Measurements from ENCODE around the gene BDKRB2.

The BDKRB2 gene

DNA sequence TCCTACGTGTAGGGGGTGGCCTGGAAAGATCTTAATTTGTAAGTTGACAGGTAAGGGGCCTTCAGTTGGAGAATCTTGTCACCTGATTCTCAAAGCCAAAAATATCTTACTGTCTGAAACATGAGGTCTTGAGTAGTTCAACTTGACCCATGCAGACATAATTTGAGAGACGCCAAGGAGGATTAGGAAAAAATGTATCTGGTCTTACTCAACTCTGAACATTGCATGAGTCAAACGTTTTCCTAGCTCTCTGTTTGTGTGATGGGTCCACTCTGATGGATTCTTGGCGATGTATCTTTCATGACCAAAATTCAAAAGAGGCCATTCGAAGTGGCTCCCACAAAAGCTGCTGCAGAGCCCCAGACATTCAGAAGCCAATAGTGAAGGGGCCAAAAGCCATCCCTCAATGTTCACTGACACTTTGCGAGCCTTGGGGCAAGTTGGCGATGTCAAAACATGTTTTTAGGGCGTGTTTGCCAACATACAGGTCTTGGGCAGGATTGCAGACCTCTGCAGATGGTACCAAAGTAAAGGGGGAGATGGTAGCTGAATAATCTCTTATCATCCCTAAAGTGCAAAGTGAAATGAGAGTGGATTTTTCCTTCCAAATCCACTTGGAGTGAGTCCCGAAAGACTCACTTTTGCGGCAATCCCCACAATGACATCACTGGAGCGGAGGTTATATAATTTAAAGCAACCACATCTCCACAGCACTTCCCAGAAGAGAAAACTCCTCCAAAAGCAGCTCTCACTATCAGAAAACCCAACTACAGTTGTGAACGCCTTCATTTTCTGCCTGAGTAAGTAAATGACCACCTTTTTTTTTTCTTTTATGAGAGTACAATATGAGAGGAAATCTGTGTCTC, 51.1 kb downstream of the BDKRB2 start, which contains the start of gene BDKRB1:
Gene BDKRB1 (plus strand): TSS at position 710 of the 866 bp plus-strand sequence. CDS start 7,473 bp downstream, outside the sequence.
- FAIRE-seq: no peak

GRCh38 chr14:96256407-96256806, 51.8 kb downstream of the BDKRB2 start:
- no peak for FAIRE-seq

DNA sequence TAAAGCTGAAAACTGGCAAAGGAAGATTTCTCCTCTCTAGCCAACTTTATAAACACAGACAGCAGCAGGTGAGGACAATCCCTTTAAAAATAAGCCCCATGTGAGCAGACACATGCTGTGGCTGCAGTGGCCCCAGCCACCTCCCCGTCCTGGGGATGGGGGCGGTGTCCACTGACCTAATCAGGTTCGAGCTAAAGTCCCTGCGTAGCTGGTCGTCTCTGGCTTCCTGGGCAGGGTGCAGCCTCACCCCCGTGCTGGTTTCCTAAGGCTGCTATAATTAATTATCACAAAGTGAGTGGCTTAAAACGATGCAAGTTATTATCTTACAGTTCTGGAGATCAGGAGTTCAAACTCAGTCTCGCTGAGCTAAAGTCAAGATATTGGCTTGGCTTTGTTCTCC, 52.4 kb downstream of the BDKRB2 start:
- no peak for FAIRE-seq

GRCh38 chr14:96257900-96258299, 53.3 kb downstream of the BDKRB2 start:
- FAIRE-seq: no peak

DNA sequence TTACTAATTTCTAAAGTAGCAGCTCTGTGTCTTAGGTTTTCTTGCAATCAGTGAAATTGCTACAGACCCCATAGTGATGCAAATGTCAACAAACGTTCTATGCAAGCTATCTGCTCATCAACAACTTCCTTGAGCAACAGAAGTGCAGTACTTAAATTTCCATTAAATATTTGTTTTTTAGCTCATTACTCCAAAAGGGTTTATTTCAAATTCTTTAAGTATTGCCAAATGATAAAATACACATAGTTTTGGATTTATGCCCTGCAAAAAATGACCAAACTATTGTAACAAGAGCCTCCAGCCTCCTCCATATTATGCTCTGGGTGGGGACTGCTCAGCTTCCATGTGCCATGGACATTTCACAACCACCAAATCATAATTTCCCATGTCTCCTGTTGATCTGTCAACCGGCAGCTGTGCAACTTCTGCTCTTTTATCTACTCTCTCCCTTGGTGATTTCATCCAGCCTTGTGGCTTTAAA, 55.7 kb downstream of the BDKRB2 start:
- no peak for FAIRE-seq

DNA sequence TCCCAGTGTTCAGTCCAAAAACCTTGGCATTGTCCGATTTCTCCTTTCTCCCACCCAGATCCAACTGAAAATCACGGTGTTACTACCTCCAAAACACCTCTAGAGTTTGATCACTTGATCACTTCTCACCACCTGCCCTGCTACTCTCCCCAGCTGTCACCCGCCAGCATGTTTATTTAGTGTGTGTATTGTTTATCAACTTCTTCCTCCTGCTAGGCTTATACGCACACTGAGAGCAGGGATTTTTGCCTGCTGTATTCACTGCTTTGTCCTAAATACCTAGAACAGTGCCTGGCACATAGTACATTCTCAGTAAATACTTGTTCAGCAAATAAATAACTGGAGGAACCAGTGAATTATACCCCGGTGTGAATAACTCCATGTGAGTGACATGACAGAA, 56.4 kb downstream of the BDKRB2 start:
- FAIRE-seq: no peak

DNA sequence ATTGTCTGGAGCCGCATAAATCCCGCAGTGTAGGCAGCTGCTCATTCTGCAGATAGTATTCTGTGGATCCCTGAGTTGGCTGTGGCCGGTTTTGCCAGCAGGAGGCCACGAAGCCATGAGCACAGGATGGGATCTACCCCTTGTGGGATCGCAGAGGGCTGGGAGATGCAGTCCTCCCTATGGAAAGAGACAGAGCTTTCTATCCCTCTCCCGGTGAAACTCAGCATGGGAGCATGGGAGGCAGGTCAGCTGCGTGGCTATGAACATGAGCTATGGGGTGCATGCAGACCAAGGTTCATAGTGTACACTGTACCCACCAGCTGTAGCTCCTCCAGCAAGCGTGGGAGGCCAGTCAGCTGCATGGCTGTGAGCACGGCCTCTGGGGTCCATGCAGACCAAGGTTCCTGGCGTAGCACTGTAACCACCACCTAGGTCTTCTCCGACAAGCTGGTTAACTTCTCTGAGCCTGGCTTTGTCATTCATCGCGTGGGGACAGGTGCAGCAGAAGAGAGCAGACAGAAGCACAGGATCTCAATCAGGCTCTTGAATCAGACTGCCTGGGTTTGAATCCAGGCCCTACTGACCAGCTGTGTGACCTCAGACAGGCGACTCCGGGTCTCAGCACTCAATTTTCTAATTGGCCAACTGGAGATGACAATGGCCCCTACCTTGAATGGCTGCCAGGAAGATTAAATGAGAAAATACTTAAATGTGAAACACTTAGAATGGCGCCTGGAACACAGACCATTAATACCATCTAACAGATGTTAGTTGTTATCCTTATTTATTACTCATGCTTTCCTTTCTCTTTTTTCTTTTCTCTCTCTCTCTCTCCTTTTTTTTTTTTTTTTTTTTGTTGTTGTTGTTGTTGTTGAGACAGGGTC, 57.4 kb downstream of the BDKRB2 start:
- no peak for FAIRE-seq

GRCh38 chr14:96263347-96264199, 58.9 kb downstream of the BDKRB2 start:
- no peak for FAIRE-seq

- no peak for FAIRE-seq
These were observed 59.5 kb downstream of the BDKRB2 start for GRCh38 chr14:96264200-96264553.

GRCh38 chr14:96264853-96265252, 60.2 kb downstream of the BDKRB2 start:
- FAIRE-seq: no peak

DNA sequence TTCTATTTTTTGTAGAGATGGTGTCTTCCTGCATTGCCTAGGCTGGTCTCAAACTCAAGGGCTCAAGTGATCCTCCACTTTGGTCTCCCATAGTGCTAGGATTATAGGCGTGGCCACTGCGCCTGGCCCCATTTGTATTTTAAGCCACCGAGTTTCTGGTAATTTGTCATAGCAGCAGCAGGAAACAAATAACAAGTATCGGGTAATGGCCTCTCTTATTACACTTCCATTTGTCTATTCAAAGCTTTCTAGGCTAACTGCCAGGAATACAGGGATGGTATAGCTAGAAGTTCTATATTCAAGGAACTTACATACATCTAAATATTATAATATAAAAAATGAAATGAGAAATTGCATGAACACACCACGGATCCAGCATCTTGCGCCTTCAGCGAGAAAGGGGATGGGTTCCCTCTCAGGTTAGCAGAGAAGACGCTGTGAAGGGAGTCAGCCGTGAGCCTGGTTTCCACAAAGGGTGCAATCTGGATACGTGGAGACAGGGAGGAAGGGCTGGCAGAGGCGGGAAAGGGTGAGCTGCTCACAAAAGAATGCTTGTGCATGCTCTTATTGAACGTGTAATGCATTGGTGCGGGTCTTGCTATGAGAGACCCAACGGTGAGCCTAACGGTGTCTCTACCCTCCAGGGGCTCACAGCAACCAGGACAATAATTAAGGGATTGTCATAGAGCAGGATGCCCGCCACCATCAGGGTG, 60.9 kb downstream of the BDKRB2 start:
- FAIRE-seq: no peak

DNA sequence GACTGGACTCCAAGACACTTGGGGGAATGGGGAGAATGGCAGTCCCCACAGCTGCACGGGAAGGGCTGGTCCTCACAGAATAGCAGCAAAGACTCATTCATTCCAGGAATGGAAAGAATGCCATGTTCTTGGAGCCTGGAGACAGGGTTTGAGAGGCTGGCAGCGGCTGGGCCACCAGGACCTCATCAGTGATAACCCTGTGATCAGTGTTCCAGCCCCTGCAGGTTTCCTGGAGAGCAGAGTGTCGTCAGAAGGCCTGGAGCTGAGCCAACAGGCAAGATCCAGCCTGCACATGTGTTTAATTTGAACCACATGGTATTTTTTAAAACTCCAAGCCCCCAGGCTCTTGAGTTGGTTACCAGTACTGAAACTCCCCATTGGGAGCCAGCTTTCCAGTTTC, 62.7 kb downstream of the BDKRB2 start:
- no peak for FAIRE-seq

DNA sequence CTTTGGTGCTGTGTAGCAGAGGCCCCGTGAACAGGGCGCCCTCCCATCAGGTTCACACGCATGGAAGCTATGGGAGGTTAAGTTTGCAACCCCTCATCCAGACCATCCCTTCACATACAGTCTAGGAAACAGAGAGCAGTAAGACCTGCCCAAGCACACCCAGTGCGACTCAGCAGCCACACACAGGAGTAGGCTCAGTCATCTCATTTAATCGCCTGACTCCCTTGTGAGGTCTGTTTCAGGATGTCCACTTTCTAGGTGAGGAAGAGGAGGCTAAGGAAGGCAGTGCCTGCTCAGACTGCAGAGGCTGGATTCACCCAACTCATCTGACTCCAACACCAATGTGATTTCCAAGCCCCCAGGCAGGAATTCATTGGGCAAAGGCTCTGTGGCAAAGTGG, 63.3 kb downstream of the BDKRB2 start:
- no peak for FAIRE-seq

DNA sequence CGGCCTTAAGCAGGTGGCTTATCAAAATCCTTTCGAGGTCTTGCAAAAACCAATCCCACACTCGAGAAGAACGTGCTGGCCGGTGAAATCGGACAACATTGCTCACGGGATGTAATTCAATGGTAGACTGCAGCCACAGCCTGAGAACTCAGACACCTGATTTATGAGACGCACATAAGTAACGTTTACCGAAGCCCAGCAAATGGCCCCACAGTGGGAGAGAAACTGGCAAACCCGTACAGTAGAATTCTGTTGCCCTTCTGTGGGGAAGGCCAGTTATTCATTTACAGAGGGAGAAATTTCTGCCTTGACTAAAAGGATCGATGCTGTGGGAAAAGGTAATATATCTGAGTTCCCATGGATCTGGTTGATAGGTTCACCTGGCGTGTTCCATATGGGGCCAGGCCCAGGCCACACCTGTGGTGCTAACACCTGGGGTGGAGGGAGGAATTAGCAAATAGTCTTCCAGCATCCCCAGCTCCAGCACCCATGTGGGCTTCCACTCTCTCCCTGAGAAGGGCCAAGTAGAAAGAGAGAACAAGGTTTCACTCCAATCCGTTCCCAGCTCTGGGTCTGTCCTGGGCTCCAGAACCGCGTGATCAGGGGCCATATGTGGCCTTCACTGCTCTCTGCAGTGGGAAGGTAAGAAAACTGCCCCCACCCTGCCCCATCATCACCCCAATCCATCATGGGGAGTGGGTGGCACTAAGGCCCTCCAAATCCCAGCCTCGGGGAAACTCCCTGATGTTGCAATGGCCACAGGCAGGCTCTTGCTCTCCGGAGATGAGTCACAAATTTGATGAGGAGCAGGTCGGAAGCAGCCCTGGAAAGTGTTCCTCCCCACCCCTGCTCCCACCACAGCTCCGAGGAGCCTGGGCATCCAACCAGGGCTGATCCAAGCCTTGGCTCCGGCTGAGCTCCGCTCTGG, 64.1 kb downstream of the BDKRB2 start:
- FAIRE-seq: no peak

GRCh38 chr14:96269359-96269710, 64.7 kb downstream of the BDKRB2 start:
- FAIRE-seq: no peak

DNA sequence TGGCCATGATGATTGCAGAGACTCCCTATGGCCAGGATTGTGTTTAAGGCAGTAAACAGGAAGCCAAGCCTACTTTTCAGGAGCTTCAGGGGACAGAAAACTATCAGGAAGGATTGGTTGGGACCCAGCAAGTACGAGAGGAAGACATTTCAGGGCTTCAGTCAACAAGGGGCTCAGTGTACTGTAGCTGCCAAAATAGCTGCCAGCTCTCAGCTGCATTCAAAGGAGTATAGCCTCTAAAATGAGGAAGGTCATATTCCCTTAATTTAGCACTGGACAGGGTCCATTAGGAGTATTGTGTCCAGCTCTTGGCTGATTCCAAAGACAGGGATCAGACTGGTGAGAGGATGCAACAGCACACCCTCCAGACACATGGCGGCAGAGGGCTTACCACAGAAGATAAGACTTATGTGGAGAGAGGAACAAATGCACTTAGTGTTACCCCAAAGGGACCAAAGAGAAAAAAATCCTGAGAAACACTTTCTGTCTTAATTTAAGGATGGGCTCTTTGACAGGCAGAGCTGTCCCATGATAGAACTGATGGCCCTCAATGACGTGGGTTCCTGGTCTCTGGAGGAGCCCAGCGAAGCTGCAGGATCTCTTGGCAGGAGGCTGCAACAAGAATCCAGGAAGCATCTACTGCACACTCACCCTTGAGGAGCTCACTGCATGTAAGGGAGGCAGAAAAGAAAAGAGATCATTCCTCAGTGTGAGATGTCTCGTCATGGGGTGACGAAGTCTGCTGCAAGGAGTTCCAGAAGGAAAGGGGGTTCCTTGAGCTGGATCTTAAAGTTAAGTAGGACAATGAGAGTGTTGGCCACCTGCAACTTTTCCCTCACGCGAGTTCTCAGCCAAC, 66.2 kb downstream of the BDKRB2 start:
- no peak for FAIRE-seq

GRCh38 chr14:96271421-96271762, 66.8 kb downstream of the BDKRB2 start:
- FAIRE-seq: no peak

DNA sequence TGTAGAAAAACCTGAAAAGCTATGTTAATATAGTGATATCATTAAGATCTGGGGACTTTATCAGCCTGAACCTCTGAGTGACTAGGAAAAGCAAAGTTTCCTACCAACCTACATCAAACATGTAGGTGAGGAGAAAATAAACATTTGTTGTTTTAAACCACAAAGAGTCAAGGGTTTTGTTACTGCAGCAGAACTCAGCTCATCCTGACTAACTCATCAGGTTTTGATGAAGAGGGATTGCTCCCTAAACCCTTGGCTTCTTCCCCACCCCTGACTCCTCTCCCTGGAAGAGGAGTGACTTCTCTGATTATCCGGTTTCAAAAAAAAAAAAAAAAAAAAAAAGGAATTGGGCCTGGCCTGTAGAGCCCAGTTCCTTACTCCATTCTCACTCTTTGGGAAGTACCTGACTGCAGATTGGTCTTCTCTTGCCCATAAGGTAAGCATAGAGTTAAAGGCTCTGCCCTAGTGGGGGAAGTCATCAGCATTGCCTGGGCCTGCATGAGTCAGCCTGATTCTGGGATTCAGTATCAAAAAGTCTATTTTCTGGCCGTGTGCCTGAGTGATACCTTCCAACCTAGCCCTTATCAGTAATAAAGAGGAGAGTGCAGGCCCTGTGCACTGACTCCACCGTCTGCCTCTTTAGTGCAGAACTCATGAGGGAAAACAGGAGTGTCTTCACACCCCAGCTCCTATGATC, 68.3 kb downstream of the BDKRB2 start:
- no peak for FAIRE-seq

GRCh38 chr14:96273629-96274028, 69.0 kb downstream of the BDKRB2 start:
- FAIRE-seq: no peak

- no peak for FAIRE-seq
These were observed 69.5 kb downstream of the BDKRB2 start for GRCh38 chr14:96274122-96274521.
